ENCODE measurements around the gene CD4.
"Not testable (repeated sequence)": the region's sequence is repeated elsewhere in the genome, so short reads cannot be mapped to it uniquely, and the experiment has no call there.

The CD4 gene

GRCh38 chr12:6861391-6861790, 72.1 kb downstream of the CD4 start:
- no peak overlapping the region for H3K4me3 ChIP-seq (ENCODE audit: low read depth, low read length)
- H3K36me3 ChIP-seq (ENCODE audit: insufficient read depth, low read length): peaks cover 29% of the 10 kb centered on the region
- no peaks in the 10 kb centered on the region for H3K27me3 ChIP-seq (ENCODE audit: insufficient read depth, low read length)
- no peak overlapping the region for H3K27ac ChIP-seq (ENCODE audit: low read depth, low read length)
- H3K4me1 ChIP-seq (ENCODE audit: control insufficient read depth, insufficient read depth, low read length, unreplicated experiment): no peaks in the 10 kb centered on the region
- no peaks in the 10 kb centered on the region for H3K79me2 ChIP-seq (ENCODE audit: control insufficient read depth, insufficient read depth, low read length, unreplicated experiment)
- H2AFZ ChIP-seq (ENCODE audit: low read length, unreplicated experiment): no peak overlapping the region

GRCh38 chr12:6863033-6863432, 73.7 kb downstream of the CD4 start:
- Histone ChIP-seq H3K27ac (ENCODE audit: low read depth, low read length) (no peak overlapping the region), H3K27me3 (ENCODE audit: insufficient read depth, low read length) (no peaks in the 10 kb centered on the region), H3K4me1 (ENCODE audit: control insufficient read depth, insufficient read depth, low read length, unreplicated experiment) (peaks cover 7% of the 10 kb centered on the region), H2AFZ (ENCODE audit: low read length, unreplicated experiment) (no peak overlapping the region), H3K36me3 (ENCODE audit: insufficient read depth, low read length) (peaks cover 21% of the 10 kb centered on the region; the same call in 1 of the 2 replicates), H3K4me3 (ENCODE audit: low read depth, low read length) (no peak overlapping the region), H3K79me2 (ENCODE audit: control insufficient read depth, insufficient read depth, low read length, unreplicated experiment) (peaks cover 7% of the 10 kb centered on the region)

GRCh38 chr12:6863586-6864321, 74.4 kb downstream of the CD4 start:
- H3K79me2 ChIP-seq (ENCODE audit: control insufficient read depth, insufficient read depth, low read length, unreplicated experiment): peaks cover 14% of the 10 kb centered on the region
- H3K4me1 ChIP-seq (ENCODE audit: control insufficient read depth, insufficient read depth, low read length, unreplicated experiment): peaks cover 7% of the 10 kb centered on the region
- no peaks in the 10 kb centered on the region for H3K27me3 ChIP-seq (ENCODE audit: insufficient read depth, low read length)
- H3K36me3 ChIP-seq (ENCODE audit: insufficient read depth, low read length): peaks cover 20% of the 10 kb centered on the region; the same call in 1 of the 2 replicates
- no peak overlapping the region for H2AFZ ChIP-seq (ENCODE audit: low read length, unreplicated experiment)
- H3K27ac ChIP-seq (ENCODE audit: low read depth, low read length): no peak overlapping the region
- H3K4me3 ChIP-seq (ENCODE audit: low read depth, low read length): no peak overlapping the region

GRCh38 chr12:6865307-6865706, 76.0 kb downstream of the CD4 start:
- not testable (repeated sequence) for H3K27me3 ChIP-seq (ENCODE audit: insufficient read depth, low read length); H3K4me3 ChIP-seq (ENCODE audit: low read depth, low read length); H3K27ac ChIP-seq (ENCODE audit: low read depth, low read length); H2AFZ ChIP-seq (ENCODE audit: low read length, unreplicated experiment)
- Histone ChIP-seq H3K79me2 (ENCODE audit: control insufficient read depth, insufficient read depth, low read length, unreplicated experiment) (peaks cover 28% of the 10 kb centered on the region), H3K4me1 (ENCODE audit: control insufficient read depth, insufficient read depth, low read length, unreplicated experiment) (peaks cover 19% of the 10 kb centered on the region), H3K36me3 (ENCODE audit: insufficient read depth, low read length) (peaks cover 25% of the 10 kb centered on the region; the same call in 1 of the 2 replicates)

- no peak overlapping the region for H3K27ac ChIP-seq (ENCODE audit: low read depth, low read length)
- H3K4me3 ChIP-seq (ENCODE audit: low read depth, low read length): peak overlapping the region; percentile 89
- peak overlapping the region; percentile 39 for H2AFZ ChIP-seq (ENCODE audit: low read length, unreplicated experiment)
- H3K79me2 ChIP-seq (ENCODE audit: control insufficient read depth, insufficient read depth, low read length, unreplicated experiment): peaks cover 31% of the 10 kb centered on the region
- H3K36me3 ChIP-seq (ENCODE audit: insufficient read depth, low read length): peaks cover 19% of the 10 kb centered on the region; the same call in 1 of the 2 replicates
- H3K27me3 ChIP-seq (ENCODE audit: insufficient read depth, low read length): no peaks in the 10 kb centered on the region
- H3K4me1 ChIP-seq (ENCODE audit: control insufficient read depth, insufficient read depth, low read length, unreplicated experiment): peaks cover 29% of the 10 kb centered on the region
These were observed 77.0 kb downstream of the CD4 start for GRCh38 chr12:6866163-6866919.

GRCh38 chr12:6866920-6867412, 77.6 kb downstream of the CD4 start:
- no peak overlapping the region; the same call in 1 of the 2 replicates for H3K27ac ChIP-seq (ENCODE audit: low read depth, low read length)
- H3K79me2 ChIP-seq (ENCODE audit: control insufficient read depth, insufficient read depth, low read length, unreplicated experiment): peaks cover 31% of the 10 kb centered on the region
- H2AFZ ChIP-seq (ENCODE audit: low read length, unreplicated experiment): peak overlapping the region; percentile 39
- H3K27me3 ChIP-seq (ENCODE audit: insufficient read depth, low read length): no peaks in the 10 kb centered on the region
- H3K4me1 ChIP-seq (ENCODE audit: control insufficient read depth, insufficient read depth, low read length, unreplicated experiment): peaks cover 35% of the 10 kb centered on the region
- peak overlapping the region; percentile 89 for H3K4me3 ChIP-seq (ENCODE audit: low read depth, low read length)
- peaks cover 16% of the 10 kb centered on the region; the same call in 1 of the 2 replicates for H3K36me3 ChIP-seq (ENCODE audit: insufficient read depth, low read length)

- H3K4me3 ChIP-seq (ENCODE audit: low read depth, low read length): peak within 1 kb of the TSS; percentile 89
- H3K27me3 ChIP-seq (ENCODE audit: insufficient read depth, low read length): no peaks in the 10 kb centered on the region
- peaks cover 31% of the 10 kb centered on the region for H3K79me2 ChIP-seq (ENCODE audit: control insufficient read depth, insufficient read depth, low read length, unreplicated experiment)
- H3K27ac ChIP-seq (ENCODE audit: low read depth, low read length): peak within 1 kb of the TSS; percentile 83
- H3K36me3 ChIP-seq (ENCODE audit: insufficient read depth, low read length): peaks cover 12% of the 10 kb centered on the region; the same call in 1 of the 2 replicates
- peak within 1 kb of the TSS; percentile 39 for H2AFZ ChIP-seq (ENCODE audit: low read length, unreplicated experiment)
- peaks cover 38% of the 10 kb centered on the region for H3K4me1 ChIP-seq (ENCODE audit: control insufficient read depth, insufficient read depth, low read length, unreplicated experiment)
These were observed 78.3 kb downstream of the CD4 start, which contains the start of gene TPI1 for GRCh38 chr12:6867413-6868210. Gene TPI1, plus strand, starts transcription at chr12:6867531. Its CDS starts 36 bp downstream, at chr12:6867567.

- Histone ChIP-seq H2AFZ (ENCODE audit: low read length, unreplicated experiment) (no peak overlapping the region), H3K4me3 (ENCODE audit: low read depth, low read length) (peak overlapping the region; percentile 89), H3K27ac (ENCODE audit: low read depth, low read length) (peak overlapping the region; percentile 83), H3K79me2 (ENCODE audit: control insufficient read depth, insufficient read depth, low read length, unreplicated experiment) (peaks cover 31% of the 10 kb centered on the region), H3K4me1 (ENCODE audit: control insufficient read depth, insufficient read depth, low read length, unreplicated experiment) (peaks cover 38% of the 10 kb centered on the region), H3K36me3 (ENCODE audit: insufficient read depth, low read length) (peaks cover 12% of the 10 kb centered on the region; the same call in 1 of the 2 replicates), H3K27me3 (ENCODE audit: insufficient read depth, low read length) (no peaks in the 10 kb centered on the region)
These were observed 79.1 kb downstream of the CD4 start for GRCh38 chr12:6868211-6869048.

- Histone ChIP-seq H3K4me3 (ENCODE audit: low read depth, low read length) (peak overlapping the region; percentile 89), H3K4me1 (ENCODE audit: control insufficient read depth, insufficient read depth, low read length, unreplicated experiment) (peaks cover 38% of the 10 kb centered on the region), H3K27me3 (ENCODE audit: insufficient read depth, low read length) (no peaks in the 10 kb centered on the region), H3K79me2 (ENCODE audit: control insufficient read depth, insufficient read depth, low read length, unreplicated experiment) (peaks cover 31% of the 10 kb centered on the region), H3K27ac (ENCODE audit: low read depth, low read length) (peak overlapping the region; percentile 83), H3K36me3 (ENCODE audit: insufficient read depth, low read length) (peaks cover 12% of the 10 kb centered on the region; the same call in 1 of the 2 replicates), H2AFZ (ENCODE audit: low read length, unreplicated experiment) (no peak overlapping the region)
These were observed 80.0 kb downstream of the CD4 start for GRCh38 chr12:6869049-6870021.

Measured in ACC112 (cell line).